T-helper 1 cell treated with Interleukin-12 subunit alpha and Interleukin-12 subunit beta and Interleukin-4 antibody, amounts not matched to agents 30 ng/mL and 1 ng/mL, for 36 hours (primary cell): ENCODE data around the gene SLX1A. TPM values are rescaled to one million over a fixed set of nuclear protein-coding genes. Genes with fewer than 3 reads are reported as not detected.
"Not testable (repeated sequence)": the region's sequence is repeated elsewhere in the genome, so short reads cannot be mapped to it uniquely, and the experiment has no call there.

Experiments
- intact Hi-C: fragments of 100-400 bp; cut with micrococcal nuclease; formaldehyde crosslinking; loops from one replicate; pipeline ENCODE4 v1.15.1; 2024
- total RNA-seq: library from RNA; stranded (reverse); gene quantifications from 2 replicates; pipeline ENCODE4 v1.2.3, GENCODE V29; 2022

SLX1A gene
- total RNA-seq, result 57.3 and 64.3 TPM in 2 replicates

GRCh38 chr16:30193615-30194014 lies at the start of gene SLX1A, which contains the start of gene BOLA2B:
SLX1A (plus strand) TSS chr16:30193875; CDS start chr16:30194085, 210 bp downstream.
BOLA2B (minus strand) TSS chr16:30193666; CDS start chr16:30193595, 71 bp downstream.
- intact Hi-C loops, result not testable (repeated sequence)

- intact Hi-C loops, result no loop called here
Observed at GRCh38 chr16:30144017-30144416, 49.7 kb upstream of the SLX1A start.

GRCh38 chr16:30144917-30145316 lies 48.8 kb upstream of the SLX1A start:
- intact Hi-C loops, result no loop called here

GRCh38 chr16:30145657-30146056 lies 48.0 kb upstream of the SLX1A start:
- intact Hi-C loops, result no loop called here

GRCh38 chr16:30147843-30148510 lies 45.7 kb upstream of the SLX1A start:
- intact Hi-C loops, result no loop called here

GRCh38 chr16:30149250-30149930 lies 44.3 kb upstream of the SLX1A start:
- intact Hi-C loops, result no loop called here

GRCh38 chr16:30151091-30151490 lies 42.6 kb upstream of the SLX1A start:
- intact Hi-C loops, result no loop called here

- intact Hi-C loops, result no loop called here
Observed at GRCh38 chr16:30152517-30152916, 41.2 kb upstream of the SLX1A start.

GRCh38 chr16:30155188-30155587 lies 38.5 kb upstream of the SLX1A start:
- intact Hi-C loops, result no loop called here

GRCh38 chr16:30157214-30157613 lies 36.5 kb upstream of the SLX1A start:
- intact Hi-C loops, result no loop called here

GRCh38 chr16:30163538-30163937 lies 30.1 kb upstream of the SLX1A start:
- intact Hi-C loops, result no loop called here

GRCh38 chr16:30166202-30166902 lies 27.3 kb upstream of the SLX1A start:
- intact Hi-C loops, result no loop called here

GRCh38 chr16:30168746-30169145 lies 24.9 kb upstream of the SLX1A start:
- intact Hi-C loops, result not testable (repeated sequence)

GRCh38 chr16:30169416-30169815 lies 24.3 kb upstream of the SLX1A start:
- intact Hi-C loops, result not testable (repeated sequence)

GRCh38 chr16:30170145-30170544 lies 23.5 kb upstream of the SLX1A start:
- intact Hi-C loops, result not testable (repeated sequence)

GRCh38 chr16:30173054-30173453 lies 20.6 kb upstream of the SLX1A start:
- intact Hi-C loops, result no loop called here

- intact Hi-C loops, result not testable (repeated sequence)
Observed at GRCh38 chr16:30176876-30177275, 16.8 kb upstream of the SLX1A start.

GRCh38 chr16:30179195-30179594 lies 14.5 kb upstream of the SLX1A start:
- intact Hi-C loops, result no loop called here

GRCh38 chr16:30179931-30180330 lies 13.7 kb upstream of the SLX1A start:
- intact Hi-C loops, result no loop called here

GRCh38 chr16:30180741-30181140 lies 12.9 kb upstream of the SLX1A start:
- intact Hi-C loops, result no loop called here

- intact Hi-C loops, result loop anchor here (1.0 kb wide), 3 partner anchors 40 to 91 kb away; partner anchors contain the start of gene MAPK3
Observed at GRCh38 chr16:30183233-30184095, 10.2 kb upstream of the SLX1A start, which contains the start of gene CORO1A. CORO1A (plus strand) TSS chr16:30183602; CDS start chr16:30185210, 1,608 bp downstream.
